22Rv1 (cell line): ENCODE results near the gene NEK11.

ENCODE experiments used
- ZFX ChIP-seq: fragments of 450-650 bp; IDR thresholded peaks from 2 replicates; pipeline ENCODE4 v1.6.1; 2017; ENCODE audit warnings: antibody characterized with exemption, borderline replicate concordance
- TF ChIP-seq, protein P1 (sequence below): fragments of 450-650 bp; IDR thresholded peaks from 2 replicates; pipeline ENCODE4 v1.5.1; 2017; ENCODE audit warnings: mild to moderate bottlenecking

GRCh38 chr3:131018970-131019369, 7.7 kb upstream of the NEK11 start:
- TF ChIP-seq, protein P1, sequence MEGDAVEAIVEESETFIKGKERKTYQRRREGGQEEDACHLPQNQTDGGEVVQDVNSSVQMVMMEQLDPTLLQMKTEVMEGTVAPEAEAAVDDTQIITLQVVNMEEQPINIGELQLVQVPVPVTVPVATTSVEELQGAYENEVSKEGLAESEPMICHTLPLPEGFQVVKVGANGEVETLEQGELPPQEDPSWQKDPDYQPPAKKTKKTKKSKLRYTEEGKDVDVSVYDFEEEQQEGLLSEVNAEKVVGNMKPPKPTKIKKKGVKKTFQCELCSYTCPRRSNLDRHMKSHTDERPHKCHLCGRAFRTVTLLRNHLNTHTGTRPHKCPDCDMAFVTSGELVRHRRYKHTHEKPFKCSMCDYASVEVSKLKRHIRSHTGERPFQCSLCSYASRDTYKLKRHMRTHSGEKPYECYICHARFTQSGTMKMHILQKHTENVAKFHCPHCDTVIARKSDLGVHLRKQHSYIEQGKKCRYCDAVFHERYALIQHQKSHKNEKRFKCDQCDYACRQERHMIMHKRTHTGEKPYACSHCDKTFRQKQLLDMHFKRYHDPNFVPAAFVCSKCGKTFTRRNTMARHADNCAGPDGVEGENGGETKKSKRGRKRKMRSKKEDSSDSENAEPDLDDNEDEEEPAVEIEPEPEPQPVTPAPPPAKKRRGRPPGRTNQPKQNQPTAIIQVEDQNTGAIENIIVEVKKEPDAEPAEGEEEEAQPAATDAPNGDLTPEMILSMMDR: no peak
- no peak for TF ChIP-seq ZFX
